Parathyroid adenoma (tissue), 2 donors: ENCODE results near the gene RCAN1.
A peak's percentile ranks its signal among the peaks of the same experiment; 100 is the strongest.

ENCODE experiments used
- H2AFZ ChIP-seq: fragments of 300-600 bp; sonication (generic); one replicate; pipeline ENCODE4 v1.7.0; 2017; ENCODE audit warnings: antibody characterized with exemption, mild to moderate bottlenecking
- H3K27ac ChIP-seq: fragments of 300-600 bp; sonication (generic); one replicate; pipeline ENCODE4 v1.7.0; 2017
- H3K27me3 ChIP-seq: fragments of 300-600 bp; sonication (generic); one replicate; pipeline ENCODE4 v1.7.0; 2017; ENCODE audit warnings: low read length; ENCODE audit not compliant: control insufficient read depth, insufficient read depth
- H3K36me3 ChIP-seq: fragments of 300-600 bp; sonication (generic); one replicate; pipeline ENCODE4 v1.7.0; 2017; ENCODE audit warnings: low read length; ENCODE audit not compliant: control insufficient read depth, insufficient read depth
- H3K4me1 ChIP-seq: fragments of 300-600 bp; sonication (generic); one replicate; pipeline ENCODE4 v1.7.0; 2017; ENCODE audit warnings: control low read depth
- H3K4me2 ChIP-seq: fragments of 300-600 bp; sonication (generic); one replicate; pipeline ENCODE4 v1.7.0; 2017; ENCODE audit warnings: low read length
- H3K4me3 ChIP-seq: fragments of 300-600 bp; sonication (generic); one replicate; pipeline ENCODE4 v1.7.0; 2017; ENCODE audit warnings: low read depth, low read length
- H3K79me2 ChIP-seq: fragments of 300-600 bp; sonication (generic); one replicate; pipeline ENCODE4 v1.7.0; 2017; ENCODE audit warnings: control low read depth
- H3K9ac ChIP-seq: fragments of 300-600 bp; sonication (generic); one replicate; pipeline ENCODE4 v1.7.0; 2017; ENCODE audit warnings: mild to moderate bottlenecking
- H3K9me3 ChIP-seq: fragments of 300-600 bp; sonication (generic); one replicate; pipeline ENCODE4 v1.7.0; 2017; ENCODE audit warnings: low read length; ENCODE audit not compliant: control insufficient read depth
- CTCF ChIP-seq: fragments of 300-600 bp; sonication (generic); IDR thresholded peaks from one replicate; pipeline ENCODE4 v1.7.0; 2017; ENCODE audit warnings: antibody characterized with exemption, mild to moderate bottlenecking
- donor health status: primary hyperparathyroidism.

RCAN1 gene

GRCh38 chr21:34619841-34620665 lies 5.1 kb upstream of the RCAN1 start:
- Histone ChIP-seq H3K9me3 (no peaks in the 10 kb centered on the region), H3K27ac (no peak overlapping the region), H3K9ac (no peak overlapping the region), H3K4me1 (peaks cover 2% of the 10 kb centered on the region), H3K36me3 (no peaks in the 10 kb centered on the region), H3K4me3 (no peak overlapping the region), H3K79me2 (no peaks in the 10 kb centered on the region), H3K27me3 (no peaks in the 10 kb centered on the region), H2AFZ (no peak overlapping the region), H3K4me2 (no peak overlapping the region)
- TF ChIP-seq CTCF: no peak

GRCh38 chr21:34618941-34619340 lies 4.0 kb upstream of the RCAN1 start:
- no peak for TF ChIP-seq CTCF
- no peak overlapping the region for H2AFZ ChIP-seq
- no peak overlapping the region for H3K27ac ChIP-seq
- no peaks in the 10 kb centered on the region for H3K36me3 ChIP-seq
- H3K9ac ChIP-seq: no peak overlapping the region
- H3K27me3 ChIP-seq: no peaks in the 10 kb centered on the region
- no peaks in the 10 kb centered on the region for H3K9me3 ChIP-seq
- H3K79me2 ChIP-seq: no peaks in the 10 kb centered on the region
- H3K4me1 ChIP-seq: peaks cover 4% of the 10 kb centered on the region
- no peak overlapping the region for H3K4me2 ChIP-seq
- H3K4me3 ChIP-seq: no peak overlapping the region

- H3K4me2 ChIP-seq: no peak overlapping the region
- no peaks in the 10 kb centered on the region for H3K79me2 ChIP-seq
- peaks cover 6% of the 10 kb centered on the region for H3K4me1 ChIP-seq
- H3K9me3 ChIP-seq: no peaks in the 10 kb centered on the region
- no peaks in the 10 kb centered on the region for H3K36me3 ChIP-seq
- no peak overlapping the region for H3K9ac ChIP-seq
- H3K27me3 ChIP-seq: no peaks in the 10 kb centered on the region
- TF ChIP-seq CTCF: no peak
- no peak overlapping the region for H2AFZ ChIP-seq
- no peak overlapping the region for H3K4me3 ChIP-seq
- H3K27ac ChIP-seq: no peak overlapping the region
Measured at GRCh38 chr21:34617753-34618339, 2.9 kb upstream of the RCAN1 start.

GRCh38 chr21:34615487-34615814 lies 538 bp upstream of the RCAN1 start:
- Histone ChIP-seq H3K27me3 (no peaks in the 10 kb centered on the region), H2AFZ (peak overlapping the region; percentile 91), H3K4me2 (peak overlapping the region; percentile 94), H3K4me1 (peaks cover 6% of the 10 kb centered on the region), H3K9ac (no peak overlapping the region), H3K9me3 (no peaks in the 10 kb centered on the region), H3K4me3 (peak overlapping the region; percentile 75), H3K36me3 (no peaks in the 10 kb centered on the region), H3K79me2 (no peaks in the 10 kb centered on the region), H3K27ac (peak overlapping the region; percentile 70)
- no peak for TF ChIP-seq CTCF
